ENCODE measurements around the gene ALKBH3.

The ALKBH3 gene

DNA sequence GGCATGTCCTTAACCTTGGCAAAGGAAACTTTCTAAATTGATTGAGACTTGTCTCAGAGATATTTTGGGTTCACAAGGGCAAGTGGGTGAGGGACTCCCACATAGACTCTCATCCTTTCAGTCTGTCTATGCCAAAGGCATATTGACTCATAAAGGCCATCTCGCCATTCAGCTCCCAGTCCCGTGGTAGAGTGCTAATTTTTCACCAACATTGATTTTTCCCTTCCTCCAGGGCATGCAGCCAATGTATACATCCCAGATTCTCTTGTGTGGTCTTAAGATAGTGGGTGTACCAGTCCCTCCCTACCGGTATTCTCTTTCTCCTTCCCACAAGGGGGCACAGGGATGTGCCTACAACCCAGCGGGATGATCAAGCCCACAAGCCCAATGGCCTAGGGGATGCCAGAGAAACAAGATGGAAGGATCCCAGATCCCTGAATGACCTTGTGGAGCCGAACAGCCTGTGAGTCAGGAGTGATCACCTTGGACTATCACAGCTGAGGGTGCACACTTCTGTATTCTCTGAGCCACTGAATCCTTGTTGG is 69.8 kb downstream of the ALKBH3 start:
- TF ChIP-seq, protein P1, sequence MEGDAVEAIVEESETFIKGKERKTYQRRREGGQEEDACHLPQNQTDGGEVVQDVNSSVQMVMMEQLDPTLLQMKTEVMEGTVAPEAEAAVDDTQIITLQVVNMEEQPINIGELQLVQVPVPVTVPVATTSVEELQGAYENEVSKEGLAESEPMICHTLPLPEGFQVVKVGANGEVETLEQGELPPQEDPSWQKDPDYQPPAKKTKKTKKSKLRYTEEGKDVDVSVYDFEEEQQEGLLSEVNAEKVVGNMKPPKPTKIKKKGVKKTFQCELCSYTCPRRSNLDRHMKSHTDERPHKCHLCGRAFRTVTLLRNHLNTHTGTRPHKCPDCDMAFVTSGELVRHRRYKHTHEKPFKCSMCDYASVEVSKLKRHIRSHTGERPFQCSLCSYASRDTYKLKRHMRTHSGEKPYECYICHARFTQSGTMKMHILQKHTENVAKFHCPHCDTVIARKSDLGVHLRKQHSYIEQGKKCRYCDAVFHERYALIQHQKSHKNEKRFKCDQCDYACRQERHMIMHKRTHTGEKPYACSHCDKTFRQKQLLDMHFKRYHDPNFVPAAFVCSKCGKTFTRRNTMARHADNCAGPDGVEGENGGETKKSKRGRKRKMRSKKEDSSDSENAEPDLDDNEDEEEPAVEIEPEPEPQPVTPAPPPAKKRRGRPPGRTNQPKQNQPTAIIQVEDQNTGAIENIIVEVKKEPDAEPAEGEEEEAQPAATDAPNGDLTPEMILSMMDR (conservative IDR thresholded peaks at IDR 0.05): no peak
- H3K27ac ChIP-seq: no peak overlapping the region

DNA sequence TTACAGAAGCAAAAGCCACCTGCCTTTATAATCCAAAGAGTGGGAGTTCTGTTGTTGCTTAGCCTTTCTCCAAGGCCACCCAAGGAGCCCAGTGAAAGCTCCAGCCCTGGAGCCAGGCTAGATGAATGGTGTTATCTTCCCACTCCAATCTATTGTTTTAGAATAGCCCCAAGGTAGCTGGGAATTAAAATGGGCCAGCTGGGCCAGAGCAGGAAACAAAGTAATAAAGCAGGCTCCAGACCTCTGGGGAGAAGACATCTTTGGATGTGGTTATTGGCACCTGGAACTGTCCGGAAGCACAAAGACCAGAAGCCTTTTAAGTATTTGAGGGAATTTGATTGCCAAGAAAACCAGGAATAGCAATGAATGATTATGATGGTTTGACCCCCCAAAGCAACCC is 70.6 kb downstream of the ALKBH3 start:
- no peak overlapping the region for H3K27ac ChIP-seq
- TF ChIP-seq, protein P1 (conservative IDR thresholded peaks at IDR 0.05): no peak

DNA sequence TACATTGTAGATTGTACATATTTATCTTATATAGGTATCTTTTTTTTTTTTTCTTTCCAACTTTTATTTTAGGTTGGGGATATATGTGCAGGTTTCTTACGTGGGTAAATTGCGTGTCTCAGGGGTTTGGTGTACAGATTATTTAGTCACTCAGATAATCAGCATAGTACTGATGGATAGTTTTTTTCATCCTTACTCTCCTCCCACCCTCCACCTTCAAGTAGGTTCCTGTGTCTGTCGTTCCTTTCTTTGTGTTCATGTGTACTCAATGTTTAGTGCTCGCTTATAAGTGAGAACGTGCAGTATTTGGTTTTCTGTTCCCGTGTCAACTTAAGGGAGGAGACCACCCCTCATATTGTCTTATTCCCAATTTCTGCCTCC is 71.4 kb downstream of the ALKBH3 start:
- TF ChIP-seq, protein P1 (conservative IDR thresholded peaks at IDR 0.05): no peak
- no peak overlapping the region for H3K27ac ChIP-seq

DNA sequence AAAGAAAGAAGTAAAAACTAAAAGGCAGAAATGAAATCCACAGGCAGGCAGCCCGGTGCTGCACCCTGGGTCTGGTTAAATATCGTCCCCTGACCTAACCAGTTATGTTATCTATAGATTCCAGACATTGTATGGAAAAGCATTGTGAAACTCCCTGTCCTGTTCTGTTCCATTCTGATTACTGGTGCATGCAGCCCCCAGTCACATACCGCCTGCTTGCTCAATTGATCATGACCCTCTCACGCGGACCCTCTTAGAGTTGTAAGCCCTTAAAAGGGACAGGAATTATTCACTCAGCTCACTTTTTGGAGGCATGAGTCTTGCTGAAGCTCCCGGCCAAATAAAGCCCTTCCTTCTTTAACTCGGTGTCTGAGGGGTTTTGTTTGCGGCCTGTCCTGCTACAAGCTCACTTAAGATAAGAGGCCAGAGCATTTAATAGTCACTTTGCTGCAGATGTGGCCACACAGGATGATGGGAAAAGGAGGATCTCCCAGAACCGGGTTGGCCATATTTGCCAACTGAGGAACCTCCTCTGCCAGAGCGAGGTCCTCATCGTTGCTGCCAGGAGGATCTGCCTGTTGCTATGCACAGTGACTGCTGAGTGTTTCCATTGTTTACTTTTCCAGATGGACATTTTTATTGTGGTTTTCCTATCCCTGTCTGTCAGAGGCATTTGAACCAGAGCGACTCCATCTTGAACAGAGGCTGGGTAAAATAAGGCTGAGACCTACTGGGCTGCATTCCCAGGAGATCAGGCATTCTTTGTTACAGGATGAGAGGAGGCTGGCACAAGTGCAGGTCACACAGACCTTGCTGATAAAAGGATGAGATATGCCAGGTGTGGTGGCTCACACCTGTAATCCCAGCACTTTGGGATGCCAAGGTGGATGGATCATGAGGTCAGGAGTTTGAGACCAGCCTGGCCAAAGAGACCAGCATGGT is 72.0 kb downstream of the ALKBH3 start:
- no peak overlapping the region for H3K27ac ChIP-seq
- TF ChIP-seq, protein P1 (conservative IDR thresholded peaks at IDR 0.05): no peak

DNA sequence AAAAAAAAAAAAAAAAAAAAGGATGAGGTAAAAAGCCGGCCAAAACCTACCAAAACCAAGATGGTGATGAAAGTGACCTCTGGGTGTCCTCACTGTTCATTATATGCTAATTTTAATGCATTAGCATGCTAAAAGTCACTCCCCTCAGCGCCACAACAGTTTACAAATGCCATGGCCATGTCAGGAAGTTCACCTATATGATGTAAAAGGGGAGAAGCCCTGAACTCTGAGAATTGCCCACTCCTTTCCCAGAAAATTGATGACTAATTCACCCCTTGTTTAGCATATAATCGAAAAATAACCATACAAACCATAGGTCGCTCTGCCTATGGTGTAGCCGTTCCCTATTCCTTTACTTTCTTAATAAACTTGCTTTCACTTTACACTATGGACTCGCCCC is 72.9 kb downstream of the ALKBH3 start:
- TF ChIP-seq, protein P1 (conservative IDR thresholded peaks at IDR 0.05): no peak
- no peak overlapping the region for H3K27ac ChIP-seq

DNA sequence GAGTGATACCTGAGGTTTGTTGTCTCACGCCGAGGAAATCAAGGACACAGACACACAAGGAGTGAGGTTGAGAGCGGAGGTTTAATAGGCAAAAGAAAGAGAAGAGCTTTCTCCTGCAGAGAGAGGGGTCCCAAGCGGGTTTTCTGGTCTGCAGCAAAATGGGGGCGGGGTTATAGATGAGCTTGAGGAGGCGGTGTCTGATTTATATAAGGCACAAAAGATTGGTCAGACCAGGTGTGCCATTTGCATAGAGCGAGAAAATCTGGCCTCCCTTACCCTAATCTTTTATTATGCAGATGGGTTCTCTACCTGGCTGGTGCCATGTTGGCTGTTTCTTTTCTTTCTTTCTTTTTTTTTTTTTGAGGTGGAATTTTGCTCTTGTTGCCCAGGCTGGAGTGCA is 73.6 kb downstream of the ALKBH3 start:
- no peak overlapping the region for H3K27ac ChIP-seq
- TF ChIP-seq, protein P1 (conservative IDR thresholded peaks at IDR 0.05): no peak

DNA sequence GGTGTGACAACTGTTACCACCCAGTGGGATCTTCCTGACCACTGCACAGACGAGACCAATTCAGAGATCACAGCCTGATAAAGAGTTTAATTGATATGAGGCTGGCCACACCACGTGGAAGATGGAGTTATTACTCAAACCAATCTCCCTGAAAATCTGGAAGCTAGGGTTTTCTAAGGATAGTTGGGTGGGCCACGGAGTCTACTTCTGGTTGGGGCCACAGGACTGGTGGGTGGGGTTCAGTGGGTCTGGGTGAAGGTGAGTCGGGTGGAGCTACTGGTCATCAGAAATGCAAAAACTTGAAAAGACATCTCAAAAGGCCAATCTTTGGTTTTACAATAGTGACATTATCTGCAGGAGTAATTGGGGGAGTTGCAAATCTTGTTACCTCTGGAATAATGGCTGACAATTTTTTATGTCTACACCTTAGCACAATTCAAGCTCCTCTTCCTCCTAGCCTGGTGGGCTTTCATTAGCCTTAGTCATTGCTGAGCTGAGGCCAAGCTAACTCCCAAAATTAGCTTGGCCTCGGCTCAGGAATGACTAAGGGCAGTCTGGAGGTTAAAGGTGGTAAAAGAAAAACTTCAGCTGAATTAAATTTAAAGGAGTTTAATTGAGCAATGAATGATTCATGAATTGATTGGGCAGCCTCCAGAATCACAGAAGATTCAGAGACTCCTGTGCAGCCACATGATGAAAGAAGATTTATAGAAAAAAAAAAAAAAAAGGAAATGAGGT is 74.9 kb downstream of the ALKBH3 start:
- no peak overlapping the region for H3K27ac ChIP-seq
- TF ChIP-seq, protein P1 (conservative IDR thresholded peaks at IDR 0.05): no peak

All from VCaP (cell line).